Measurements from ENCODE around the gene PABPN1L. TPM values are rescaled to one million over a fixed set of nuclear protein-coding genes. Genes with fewer than 3 reads are reported as not detected.

Gene PABPN1L
- total RNA-seq, 1 donor from 2014 or later: not detected

DNA sequence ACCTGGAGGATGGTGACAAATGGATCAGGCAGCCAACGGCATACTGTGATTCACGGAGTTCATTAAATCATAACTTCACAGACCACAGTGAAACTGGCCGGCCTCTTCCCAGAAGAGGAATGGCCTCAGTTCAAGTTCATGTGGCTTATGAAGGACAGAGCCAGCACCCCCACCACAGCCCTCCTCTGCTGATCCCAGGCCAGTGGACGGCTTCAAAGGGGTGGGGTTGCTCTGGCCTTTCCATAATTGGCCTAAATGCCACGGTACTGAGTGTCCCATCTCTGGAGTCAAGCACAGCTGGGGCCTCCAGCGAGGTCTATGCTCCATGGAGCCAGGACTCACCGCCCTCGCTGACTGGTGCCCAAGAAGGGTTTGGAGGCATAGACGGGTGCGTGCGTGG lies 31.1 kb downstream of the PABPN1L start:
- no peak overlapping the region for H2AFZ ChIP-seq (ENCODE audit: low read depth, low read length)
- Mint-ChIP-seq H3K9me3 (ENCODE audit: unreplicated experiment) (no peaks in the 10 kb centered on the region), H3K36me3 (ENCODE audit: low read depth, unreplicated experiment) (peaks cover 13% of the 10 kb centered on the region), H3K27me3 (ENCODE audit: low read depth, unreplicated experiment) (no peaks in the 10 kb centered on the region), H3K4me3 (ENCODE audit: unreplicated experiment) (no peak overlapping the region), H3K4me1 (ENCODE audit: low read depth, unreplicated experiment) (no peaks in the 10 kb centered on the region), H3K27ac (ENCODE audit: unreplicated experiment) (no peak overlapping the region)
- H3K27ac ChIP-seq (ENCODE audit: low read depth, low read length): no peak overlapping the region
- H3K4me2 ChIP-seq (ENCODE audit: low read length): no peak overlapping the region
- no peak overlapping the region for H3K9ac ChIP-seq (ENCODE audit: low read length)
- peak; percentile 12 for DNase-seq (ENCODE audit: low read depth)
- H3K79me2 ChIP-seq (ENCODE audit: insufficient read depth, low read length): no peaks in the 10 kb centered on the region
- TF ChIP-seq EZH2 (IDR thresholded peaks at IDR 0.05; ENCODE audit: insufficient read depth, low read length): no peak
- TF ChIP-seq, protein P1, sequence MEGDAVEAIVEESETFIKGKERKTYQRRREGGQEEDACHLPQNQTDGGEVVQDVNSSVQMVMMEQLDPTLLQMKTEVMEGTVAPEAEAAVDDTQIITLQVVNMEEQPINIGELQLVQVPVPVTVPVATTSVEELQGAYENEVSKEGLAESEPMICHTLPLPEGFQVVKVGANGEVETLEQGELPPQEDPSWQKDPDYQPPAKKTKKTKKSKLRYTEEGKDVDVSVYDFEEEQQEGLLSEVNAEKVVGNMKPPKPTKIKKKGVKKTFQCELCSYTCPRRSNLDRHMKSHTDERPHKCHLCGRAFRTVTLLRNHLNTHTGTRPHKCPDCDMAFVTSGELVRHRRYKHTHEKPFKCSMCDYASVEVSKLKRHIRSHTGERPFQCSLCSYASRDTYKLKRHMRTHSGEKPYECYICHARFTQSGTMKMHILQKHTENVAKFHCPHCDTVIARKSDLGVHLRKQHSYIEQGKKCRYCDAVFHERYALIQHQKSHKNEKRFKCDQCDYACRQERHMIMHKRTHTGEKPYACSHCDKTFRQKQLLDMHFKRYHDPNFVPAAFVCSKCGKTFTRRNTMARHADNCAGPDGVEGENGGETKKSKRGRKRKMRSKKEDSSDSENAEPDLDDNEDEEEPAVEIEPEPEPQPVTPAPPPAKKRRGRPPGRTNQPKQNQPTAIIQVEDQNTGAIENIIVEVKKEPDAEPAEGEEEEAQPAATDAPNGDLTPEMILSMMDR (IDR thresholded peaks at IDR 0.05; ENCODE audit: insufficient read depth, low read depth, low read length): no peak
- no peaks in the 10 kb centered on the region for H3K9me3 ChIP-seq (ENCODE audit: insufficient read depth, low read depth, low read length)
- FAIRE-seq: no peak
- H3K36me3 ChIP-seq (ENCODE audit: insufficient read depth, low read length): no peaks in the 10 kb centered on the region
- no peak overlapping the region for H3K4me3 ChIP-seq (ENCODE audit: insufficient read depth, low read depth, low read length)
- no peaks in the 10 kb centered on the region for H4K20me1 ChIP-seq (ENCODE audit: insufficient read depth, low read length)
- no peaks in the 10 kb centered on the region for H3K4me1 ChIP-seq (ENCODE audit: insufficient read depth, low read length)
- H3K27me3 ChIP-seq (ENCODE audit: insufficient read depth, low read length): no peaks in the 10 kb centered on the region

DNA sequence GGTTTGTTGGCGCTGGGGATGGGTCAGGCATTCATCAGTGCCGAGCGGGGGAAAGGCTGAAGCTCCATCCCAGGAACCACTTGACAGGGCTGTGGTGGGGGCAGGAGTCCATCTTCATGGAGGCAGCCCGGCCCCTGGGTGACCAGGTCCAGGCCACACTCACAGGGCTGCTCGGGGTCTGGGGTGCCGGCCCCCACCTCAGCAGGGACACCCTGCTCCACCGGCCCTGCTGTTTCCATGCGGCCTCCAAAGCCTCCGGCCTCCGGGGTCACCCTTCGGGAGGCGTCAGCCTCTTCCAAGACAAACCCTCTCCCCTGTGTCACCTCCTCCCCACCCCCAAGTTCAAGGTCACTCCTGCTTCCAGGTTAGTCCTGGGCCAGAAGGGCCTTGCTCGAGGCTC lies 31.8 kb downstream of the PABPN1L start:
- Histone ChIP-seq H3K9ac (ENCODE audit: low read length) (no peak overlapping the region), H3K4me2 (ENCODE audit: low read length) (no peak overlapping the region), H4K20me1 (ENCODE audit: insufficient read depth, low read length) (no peaks in the 10 kb centered on the region), H3K4me1 (ENCODE audit: insufficient read depth, low read length) (no peaks in the 10 kb centered on the region), H3K79me2 (ENCODE audit: insufficient read depth, low read length) (no peaks in the 10 kb centered on the region), H3K9me3 (ENCODE audit: insufficient read depth, low read depth, low read length) (no peaks in the 10 kb centered on the region), H3K4me3 (ENCODE audit: insufficient read depth, low read depth, low read length) (no peak overlapping the region), H2AFZ (ENCODE audit: low read depth, low read length) (no peak overlapping the region), H3K27ac (ENCODE audit: low read depth, low read length) (no peak overlapping the region), H3K36me3 (ENCODE audit: insufficient read depth, low read length) (no peaks in the 10 kb centered on the region), H3K27me3 (ENCODE audit: insufficient read depth, low read length) (no peaks in the 10 kb centered on the region)
- TF ChIP-seq EZH2 (IDR thresholded peaks at IDR 0.05; ENCODE audit: insufficient read depth, low read length): no peak
- TF ChIP-seq, protein P1 (IDR thresholded peaks at IDR 0.05; ENCODE audit: insufficient read depth, low read depth, low read length): no peak
- Mint-ChIP-seq H3K36me3 (ENCODE audit: low read depth, unreplicated experiment) (peaks cover 7% of the 10 kb centered on the region), H3K4me1 (ENCODE audit: low read depth, unreplicated experiment) (no peaks in the 10 kb centered on the region), H3K27me3 (ENCODE audit: low read depth, unreplicated experiment) (no peaks in the 10 kb centered on the region), H3K4me3 (ENCODE audit: unreplicated experiment) (no peak overlapping the region), H3K27ac (ENCODE audit: unreplicated experiment) (no peak overlapping the region), H3K9me3 (ENCODE audit: unreplicated experiment) (no peaks in the 10 kb centered on the region)
- no peak for DNase-seq (ENCODE audit: low read depth)
- FAIRE-seq: no peak

DNA sequence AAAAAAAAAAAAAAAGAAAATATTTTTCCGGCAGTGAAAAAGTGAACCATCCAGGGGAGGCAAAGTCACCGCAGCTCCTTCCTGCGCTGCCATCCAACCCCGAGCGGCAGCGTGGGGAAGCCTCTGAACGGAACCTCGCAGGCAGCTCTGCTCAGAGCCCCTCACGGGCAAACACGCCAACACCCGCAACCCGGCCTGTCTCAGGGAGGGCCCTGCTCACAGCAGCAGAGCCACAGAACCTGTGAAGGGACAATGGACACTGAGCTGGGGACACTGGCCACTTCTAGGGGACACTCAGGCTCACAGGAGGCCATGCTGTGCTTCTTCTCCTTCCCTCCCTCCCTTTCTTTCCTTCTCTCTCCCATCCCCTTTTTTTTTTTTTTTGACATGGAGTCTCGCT lies 33.4 kb downstream of the PABPN1L start:
- Histone ChIP-seq H3K79me2 (ENCODE audit: insufficient read depth, low read length) (no peaks in the 10 kb centered on the region), H3K9me3 (ENCODE audit: insufficient read depth, low read depth, low read length) (no peaks in the 10 kb centered on the region), H3K27me3 (ENCODE audit: insufficient read depth, low read length) (no peaks in the 10 kb centered on the region), H3K36me3 (ENCODE audit: insufficient read depth, low read length) (no peaks in the 10 kb centered on the region), H3K4me1 (ENCODE audit: insufficient read depth, low read length) (no peaks in the 10 kb centered on the region), H4K20me1 (ENCODE audit: insufficient read depth, low read length) (no peaks in the 10 kb centered on the region), H2AFZ (ENCODE audit: low read depth, low read length) (no peak overlapping the region), H3K4me3 (ENCODE audit: insufficient read depth, low read depth, low read length) (no peak overlapping the region), H3K27ac (ENCODE audit: low read depth, low read length) (no peak overlapping the region), H3K4me2 (ENCODE audit: low read length) (no peak overlapping the region), H3K9ac (ENCODE audit: low read length) (no peak overlapping the region)
- FAIRE-seq: no peak
- Mint-ChIP-seq H3K36me3 (ENCODE audit: low read depth, unreplicated experiment) (peaks cover 7% of the 10 kb centered on the region), H3K27ac (ENCODE audit: unreplicated experiment) (no peak overlapping the region), H3K4me3 (ENCODE audit: unreplicated experiment) (no peak overlapping the region), H3K4me1 (ENCODE audit: low read depth, unreplicated experiment) (no peaks in the 10 kb centered on the region), H3K27me3 (ENCODE audit: low read depth, unreplicated experiment) (no peaks in the 10 kb centered on the region), H3K9me3 (ENCODE audit: unreplicated experiment) (no peaks in the 10 kb centered on the region)
- TF ChIP-seq, protein P1 (IDR thresholded peaks at IDR 0.05; ENCODE audit: insufficient read depth, low read depth, low read length): no peak
- TF ChIP-seq EZH2 (IDR thresholded peaks at IDR 0.05; ENCODE audit: insufficient read depth, low read length): no peak
- no peak for DNase-seq (ENCODE audit: low read depth)

Measured in astrocyte (in vitro differentiated cells and primary cell).